H9 (cell line): ENCODE data around the gene ARFGAP1. TPM values are rescaled to one million over a fixed set of nuclear protein-coding genes. Genes with fewer than 3 reads are reported as not detected.

ENCODE experiments used
- DNase-seq: peaks from one replicate; pipeline ENCODE4 v3.0.0-alpha.2; 2017
- H2AFZ ChIP-seq: one replicate; pipeline ENCODE4 v1.6.1; 2013; ENCODE audit warnings: mild to moderate bottlenecking, low read length, control low read depth, moderate library complexity
- H2AK5ac ChIP-seq: 2 replicates; pipeline ENCODE4 v1.6.1; 2013; ENCODE audit warnings: low read length, control low read depth, mixed read lengths; ENCODE audit not compliant: insufficient read length
- H2BK120ac ChIP-seq: one replicate; pipeline ENCODE4 v1.6.1; 2013; ENCODE audit warnings: low read depth, mild to moderate bottlenecking, low read length, control low read depth, inconsistent platforms; ENCODE audit not compliant: poor library complexity, severe bottlenecking
- H2BK12ac ChIP-seq: 2 replicates; pipeline ENCODE4 v1.6.1; 2013; ENCODE audit warnings: low read length, control low read depth, mixed read lengths, low read depth; ENCODE audit not compliant: insufficient read length
- H2BK15ac ChIP-seq: 2 replicates; pipeline ENCODE4 v1.6.1; 2013; ENCODE audit warnings: low read depth, low read length, control low read depth
- H2BK20ac ChIP-seq: one replicate; pipeline ENCODE4 v1.6.1; 2013; ENCODE audit warnings: low read depth, mild to moderate bottlenecking, low read length, control low read depth, inconsistent platforms; ENCODE audit not compliant: poor library complexity, severe bottlenecking
- H2BK5ac ChIP-seq: 2 replicates; pipeline ENCODE4 v1.6.1; 2013; ENCODE audit warnings: low read length, control low read depth, mixed read lengths; ENCODE audit not compliant: insufficient read length
- H3K14ac ChIP-seq: 2 replicates; pipeline ENCODE4 v1.6.1; 2013; ENCODE audit warnings: low read length, control low read depth; ENCODE audit not compliant: insufficient read depth
- H3K18ac ChIP-seq: 2 replicates; pipeline ENCODE4 v1.6.1; 2013; ENCODE audit warnings: low read depth, mild to moderate bottlenecking, mixed read lengths, low read length, control low read depth; ENCODE audit not compliant: insufficient read length
- H3K23ac ChIP-seq: 2 replicates; pipeline ENCODE4 v1.6.1; 2013; ENCODE audit warnings: low read length, control low read depth, mixed read lengths, low read depth; ENCODE audit not compliant: insufficient read length
- H3K23me2 ChIP-seq: 2 replicates; pipeline ENCODE4 v1.6.1; 2013; ENCODE audit warnings: low read depth, mild to moderate bottlenecking, mixed read lengths, low read length, control low read depth; ENCODE audit not compliant: insufficient read length, poor library complexity, severe bottlenecking
- H3K27ac ChIP-seq: 2 replicates; pipeline ENCODE4 v1.5.1; 2013; ENCODE audit warnings: low read length, control low read depth, mixed read lengths, low read depth; ENCODE audit not compliant: insufficient read length
- H3K27me3 ChIP-seq: 2 replicates; pipeline ENCODE4 v1.6.1; 2013; ENCODE audit warnings: low read length, control low read depth, inconsistent platforms; ENCODE audit not compliant: insufficient read depth
- H3K4ac ChIP-seq: 2 replicates; pipeline ENCODE4 v1.6.1; 2013; ENCODE audit warnings: low read depth, mild to moderate bottlenecking, control low read depth, inconsistent platforms, low read length, moderate library complexity
- H3K4me1 ChIP-seq: 2 replicates; pipeline ENCODE4 v1.6.1; 2013; ENCODE audit warnings: low read length, control low read depth, inconsistent platforms; ENCODE audit not compliant: insufficient read depth
- H3K4me2 ChIP-seq: 2 replicates; pipeline ENCODE4 v1.6.1; 2013; ENCODE audit warnings: low read length, control low read depth, mixed read lengths; ENCODE audit not compliant: insufficient read length, insufficient read depth
- H3K56ac ChIP-seq: 2 replicates; pipeline ENCODE4 v1.6.1; 2013; ENCODE audit warnings: low read depth, mild to moderate bottlenecking, mixed read lengths, low read length, control low read depth; ENCODE audit not compliant: insufficient read length
- H3K79me1 ChIP-seq: 2 replicates; pipeline ENCODE4 v1.6.1; 2013; ENCODE audit warnings: low read depth, mild to moderate bottlenecking, moderate library complexity, low read length, control low read depth, inconsistent platforms; ENCODE audit not compliant: insufficient read depth, poor library complexity, severe bottlenecking
- H3K79me2 ChIP-seq: 2 replicates; pipeline ENCODE4 v1.6.1; 2013; ENCODE audit warnings: low read length, control low read depth, inconsistent platforms; ENCODE audit not compliant: insufficient read depth
- H3K9ac ChIP-seq: 2 replicates; pipeline ENCODE4 v1.6.1; 2013; ENCODE audit warnings: low read length, control low read depth, mixed read lengths; ENCODE audit not compliant: insufficient read length; ENCODE audit errors: extremely low read depth
- H3K9me3 ChIP-seq: one replicate; pipeline ENCODE4 v1.6.1; 2013; ENCODE audit warnings: low read depth, low read length, inconsistent platforms; ENCODE audit not compliant: control insufficient read depth
- H3T11ph ChIP-seq: one replicate; pipeline ENCODE4 v1.6.1; 2013; ENCODE audit warnings: mild to moderate bottlenecking, low read length, control low read depth, inconsistent platforms
- H4K20me1 ChIP-seq: one replicate; pipeline ENCODE4 v1.6.1; 2013; ENCODE audit not compliant: control insufficient read depth, insufficient read length, insufficient read depth
- H4K5ac ChIP-seq: 2 replicates; pipeline ENCODE4 v1.6.1; 2013; ENCODE audit warnings: low read depth, mild to moderate bottlenecking, mixed read lengths, low read length, control low read depth; ENCODE audit not compliant: insufficient read length
- H4K8ac ChIP-seq: replicated peaks from 2 replicates; pipeline ENCODE4 v1.6.1; 2013; ENCODE audit warnings: low read length, control low read depth, mixed read lengths, low read depth; ENCODE audit not compliant: insufficient read length
- H4K91ac ChIP-seq: 2 replicates; pipeline ENCODE4 v1.6.1; 2013; ENCODE audit warnings: low read depth, mild to moderate bottlenecking, moderate library complexity, mixed read lengths, low read length, control low read depth; ENCODE audit not compliant: insufficient read length
- H3K27ac Mint-ChIP-seq, 3 experiments: 2 replicates in 2 of 3; 3 replicates in 1 of 3; pipeline ENCODE4 v1.8.0; 2020 to 2021; ENCODE audit warnings: mixed read lengths in 3 of 3, mild to moderate bottlenecking in 1 of 3, moderate library complexity in 1 of 3
- H3K27me3 Mint-ChIP-seq: 2 replicates; pipeline ENCODE4 v1.8.0; 2021; ENCODE audit warnings: low read depth, mild to moderate bottlenecking, moderate library complexity, mixed read lengths
- H3K36me3 Mint-ChIP-seq, 3 experiments: 2 replicates in 2 of 3; 3 replicates in 1 of 3; pipeline ENCODE4 v1.8.0; 2020 to 2021; ENCODE audit warnings: low read depth in 3 of 3, mixed read lengths in 3 of 3; ENCODE audit not compliant: insufficient read depth in 1 of 3
- H3K4me1 Mint-ChIP-seq, 2 experiments: 2 replicates each; pipeline ENCODE4 v1.8.0; 2020; ENCODE audit warnings: mixed read lengths in 2 of 2
- H3K4me3 Mint-ChIP-seq, 2 experiments: 2 replicates in 1 of 2; 3 replicates in 1 of 2; pipeline ENCODE4 v1.8.0; 2020 to 2021; ENCODE audit warnings: mild to moderate bottlenecking in 2 of 2, mixed read lengths in 2 of 2, moderate library complexity in 1 of 2
- H3K9me3 Mint-ChIP-seq, 2 experiments: 2 replicates in 1 of 2; 3 replicates in 1 of 2; pipeline ENCODE4 v1.8.0; 2020; ENCODE audit warnings: mild to moderate bottlenecking in 2 of 2, mixed read lengths in 2 of 2, moderate library complexity in 1 of 2
- CTCF ChIP-seq: fragments of 200-600 bp; sonication (generic); conservative IDR thresholded peaks from 3 replicates; pipeline ENCODE4 v1.8.0; 2021; ENCODE audit warnings: antibody characterized with exemption, mild to moderate bottlenecking
- WGBS: extraction: QIAGEN DNeasy Blood & Tissue Kit; methylation state at CpG from one replicate; pipeline ENCODE4 v1.1.7; 2013; ENCODE audit warnings: missing lambda C conversion rate, low lambda C conversion rate, mixed read lengths; ENCODE audit not compliant: insufficient read length; ENCODE audit errors: extremely low coverage; 5-methylcytosine and 5-hydroxymethylcytosine counted together
- total RNA-seq: library from RNA; stranded (reverse); gene quantifications from 2 replicates; pipeline ENCODE4 v1.2.1, GENCODE V29; 2021

ARFGAP1 gene
- total RNA-seq, 1 experiment from 2014 or later: 114 TPM

- H3K27ac ChIP-seq: no peak overlapping the region
- Mint-ChIP-seq H3K9me3 (peaks cover 6 to 19% of the 10 kb centered on the region in 2 experiments), H3K27me3 (peaks cover 19% of the 10 kb centered on the region), H3K27ac (no peak overlapping the region), H3K4me1 (peaks cover 0 to 9% of the 10 kb centered on the region in 2 experiments; a peak in 3 of 4 replicates), H3K4me3 (no peak overlapping the region), H3K36me3 (peaks cover 0 to 9% (median 8%) of the 10 kb centered on the region in 3 experiments; a peak in 5 of 7 replicates)
- H3K23me2 ChIP-seq: no peaks in the 10 kb centered on the region
- H2AK5ac ChIP-seq: no peak overlapping the region
- no peak overlapping the region for H2AFZ ChIP-seq
- H4K8ac ChIP-seq: no peak overlapping the region
- H3K27me3 ChIP-seq: no peaks in the 10 kb centered on the region
- no peak for TF ChIP-seq CTCF
- no peak overlapping the region for H2BK15ac ChIP-seq
- no peak overlapping the region for H3K23ac ChIP-seq
- H4K5ac ChIP-seq: no peak overlapping the region
- H3K4me2 ChIP-seq: no peak overlapping the region
- H4K91ac ChIP-seq: no peak overlapping the region
- H4K20me1 ChIP-seq: no peaks in the 10 kb centered on the region
- H3K9me3 ChIP-seq: no peaks in the 10 kb centered on the region
- no peak overlapping the region; the same call in 1 of the 2 replicates for H3K14ac ChIP-seq
- no peak overlapping the region for H2BK12ac ChIP-seq
- H3K4ac ChIP-seq: no peak overlapping the region
- no peak overlapping the region for H3K18ac ChIP-seq
- H3K79me2 ChIP-seq: no peaks in the 10 kb centered on the region
- no peak overlapping the region for H2BK20ac ChIP-seq
- H3K9ac ChIP-seq: no peak overlapping the region
- no peaks in the 10 kb centered on the region for H3K79me1 ChIP-seq
- no peak overlapping the region for H3T11ph ChIP-seq
- peak; percentile 68 for DNase-seq
- H2BK120ac ChIP-seq: no peak overlapping the region
- no peak overlapping the region for H2BK5ac ChIP-seq
- no CpG with 5 or more reads among the region's 13 CpGs for WGBS
- H3K4me1 ChIP-seq: no peaks in the 10 kb centered on the region
- no peak overlapping the region for H3K56ac ChIP-seq
Measured at GRCh38 chr20:63330940-63331339, 58.3 kb downstream of the ARFGAP1 start.
